ENCODE data around the gene NAV3. TPM values are rescaled to one million over a fixed set of nuclear protein-coding genes. Genes with fewer than 3 reads are reported as not detected.

NAV3 gene
- total RNA-seq = 52.7 and 62.1 TPM in 2 replicates

GRCh38 chr12:77830583-77831351 lies at the start of gene NAV3:
Gene NAV3, plus strand, starts transcription at chr12:77830894. Its CDS starts 568 bp downstream, at chr12:77831462.

Data from regular cardiac myocyte (primary cell).